GM18868 (cell line): Measurements from ENCODE around the gene COL26A1.

Experiments used
- ATAC-seq: cut with Tn5 transposase; IDR thresholded peaks from one replicate; pipeline ENCODE4 v1.9.1; 2021; ENCODE audit warnings: mild to moderate bottlenecking, moderate library complexity; ENCODE audit not compliant: unreplicated experiment

COL26A1 gene

GRCh38 chr7:101563198-101563901, 200.7 kb downstream of the COL26A1 start:
- ATAC-seq: no peak

GRCh38 chr7:101563943-101564777, 201.5 kb downstream of the COL26A1 start:
- ATAC-seq: no peak

GRCh38 chr7:101564778-101565211, 202.1 kb downstream of the COL26A1 start:
- no peak for ATAC-seq

- no peak for ATAC-seq
Observed at GRCh38 chr7:101565601-101566209, 203.0 kb downstream of the COL26A1 start.

- no peak for ATAC-seq
Observed at GRCh38 chr7:101567230-101567629, 204.6 kb downstream of the COL26A1 start.

GRCh38 chr7:101572156-101572555, 209.5 kb downstream of the COL26A1 start:
- no peak for ATAC-seq

GRCh38 chr7:101575168-101575567, 212.5 kb downstream of the COL26A1 start:
- ATAC-seq: no peak

GRCh38 chr7:101575721-101576120, 213.0 kb downstream of the COL26A1 start:
- ATAC-seq: no peak

- no peak for ATAC-seq
Observed at GRCh38 chr7:101576998-101577397, 214.3 kb downstream of the COL26A1 start.

- no peak for ATAC-seq
Observed at GRCh38 chr7:101578552-101578951, 215.9 kb downstream of the COL26A1 start.

GRCh38 chr7:101580596-101580995, 217.9 kb downstream of the COL26A1 start:
- no peak for ATAC-seq

- ATAC-seq: no peak
Observed at GRCh38 chr7:101581891-101582290, 219.2 kb downstream of the COL26A1 start.

- no peak for ATAC-seq
Observed at GRCh38 chr7:101582971-101583370, 220.3 kb downstream of the COL26A1 start.

GRCh38 chr7:101586078-101586905, 223.6 kb downstream of the COL26A1 start:
- no peak for ATAC-seq

- no peak for ATAC-seq
Observed at GRCh38 chr7:101586906-101587677, 224.4 kb downstream of the COL26A1 start.

GRCh38 chr7:101588131-101588935, 225.7 kb downstream of the COL26A1 start:
- ATAC-seq: no peak

GRCh38 chr7:101589052-101589451, 226.4 kb downstream of the COL26A1 start:
- ATAC-seq: no peak

- no peak for ATAC-seq
Observed at GRCh38 chr7:101589976-101590662, 227.4 kb downstream of the COL26A1 start.
